ENCODE measurements around the gene NAV3. TPM values are rescaled to one million over a fixed set of nuclear protein-coding genes. Genes with fewer than 3 reads are reported as not detected.

NAV3 gene
- total and polyA plus RNA-seq, 9 of the 15 experiments (the other 6 are each of a cell fraction or from before 2014, with no cell fraction given), result 0.04 TPM; not detected in 8

- H3K9me1 ChIP-seq (ENCODE audit: control insufficient read depth, insufficient read depth, low read length), result no peaks in the 10 kb centered on the region
- H2AFZ ChIP-seq (ENCODE audit: low read depth, low read length), result no peak overlapping the region
- no peaks in the 10 kb centered on the region for H3K79me2 ChIP-seq (ENCODE audit: control insufficient read depth, insufficient read depth, low read length)
- H3K36me3 ChIP-seq (ENCODE audit: control insufficient read depth, insufficient read depth, low read length), result no peaks in the 10 kb centered on the region
- DNase-seq (ENCODE audit: extremely low read depth in 1 of 4, low spot score in 3 of 4), result no peak
- no peaks in the 10 kb centered on the region for H3K9me3 ChIP-seq (replicated peaks; ENCODE audit: control insufficient read depth, insufficient read depth, low read depth, low read length)
- POLR2A ChIA-PET, result no interaction called here
- no peaks in the 10 kb centered on the region for H4K20me1 ChIP-seq (replicated peaks; ENCODE audit: control insufficient read depth, insufficient read depth, low read length)
- no TSS peak for BruUV-seq (replicated peaks)
- no peak for FAIRE-seq
- in situ Hi-C loops (cut with MboI) (no loop called here), intact Hi-C loops (cut with micrococcal nuclease) (no loop called here)
- CTCF ChIA-PET (ENCODE audit: low intra/inter-chr PET ratio), result no interaction called here
- H3K4me3 ChIP-seq, result no peak overlapping the region
- no peak overlapping the region for H3K4me2 ChIP-seq (ENCODE audit: insufficient read depth, low read length)
- no peaks in the 10 kb centered on the region for H3K27me3 ChIP-seq (ENCODE audit: control insufficient read depth in 2 of 2, insufficient read depth in 2 of 2, low read length in 2 of 2)
- no peak for ATAC-seq
- H3K9ac ChIP-seq (ENCODE audit: insufficient read depth in 1 of 2, low read depth in 2 of 2, low read length in 2 of 2), result no peak overlapping the region
- no peaks in the 10 kb centered on the region for H3K4me1 ChIP-seq (replicated peaks in 1 of 2; ENCODE audit: control insufficient read depth in 2 of 2, insufficient read depth in 2 of 2, low read length in 2 of 2)
- H3K27ac ChIP-seq (ENCODE audit: extremely low read depth, low read depth, low read length), result no peak overlapping the region
- no peak for TF ChIP-seq ZNF197 (CRISPR knock-in tag; IDR thresholded peaks at IDR 0.05; ENCODE audit: low read depth)
- no peak for TF ChIP-seq ZC3H11A (IDR thresholded peaks at IDR 0.05; ENCODE audit: low read depth, low read length)
- no peak for TF ChIP-seq SREBF1 (IDR thresholded peaks at IDR 0.05; ENCODE audit: borderline replicate concordance, low read depth, low read length)
- TF ChIP-seq ZNF239 (CRISPR knock-in tag; IDR thresholded peaks at IDR 0.05), result no peak
- TF ChIP-seq THRAP3 (IDR thresholded peaks at IDR 0.05; ENCODE audit: borderline replicate concordance), result no peak
- no peak for TF ChIP-seq ZNF224 (CRISPR knock-in tag; IDR thresholded peaks at IDR 0.05)
- no peak for TF ChIP-seq KAT2B (IDR thresholded peaks at IDR 0.05; ENCODE audit: low read depth, low read length)
- TF ChIP-seq KAT8 (IDR thresholded peaks at IDR 0.05; ENCODE audit: low read depth), result no peak
- no peak for TF ChIP-seq ZBTB12 (CRISPR knock-in tag; IDR thresholded peaks at IDR 0.05)
- TF ChIP-seq FOXK2 (conservative IDR thresholded peaks at IDR 0.05 in 1 of 2, IDR thresholded peaks at IDR 0.05 in 1 of 2; ENCODE audit: low read depth in 2 of 2), result no peak
- no peak for TF ChIP-seq ZNF316 (IDR thresholded peaks at IDR 0.05)
- TF ChIP-seq MAX (CRISPR knock-in tag; IDR thresholded peaks at IDR 0.05), result no peak
- TF ChIP-seq C11orf30 (IDR thresholded peaks at IDR 0.05; ENCODE audit: low read depth), result no peak
- TF ChIP-seq PREB (CRISPR knock-in tag; IDR thresholded peaks at IDR 0.05), result no peak
- no peak for TF ChIP-seq NR0B1 (IDR thresholded peaks at IDR 0.05; ENCODE audit: partially characterized antibody)
- no peak for TF ChIP-seq SRSF9 (IDR thresholded peaks at IDR 0.05; ENCODE audit: borderline replicate concordance, low read depth, low read length)
- TF ChIP-seq ZZZ3 (IDR thresholded peaks at IDR 0.05), result no peak
Measured at GRCh38 chr12:77947330-77947729, 116.6 kb downstream of the NAV3 start.
